Lower leg skin (tissue), 3 donors: ENCODE results near the gene UBN1.

Source experiments
- CTCF ChIP-seq, 3 donors: fragments of 450-650 bp; IDR thresholded peaks; one replicate each; pipeline ENCODE4 v1.5.1; 2016; ENCODE audit warnings: antibody characterized with exemption in 3 of 3, mild to moderate bottlenecking in 3 of 3, moderate library complexity in 2 of 3
- POLR2A ChIP-seq, 2 donors: fragments of 450-650 bp; IDR thresholded peaks; one replicate each; pipeline ENCODE4 v1.6.1; 2016 to 2017; ENCODE audit warnings: antibody characterized with exemption in 2 of 2, mild to moderate bottlenecking in 1 of 2, moderate library complexity in 1 of 2

- TF ChIP-seq CTCF (IDR thresholded peaks at IDR 0.05) (no peak), POLR2A (IDR thresholded peaks at IDR 0.05) (no peak)
Measured at GRCh38 chr16:4931381-4931780, 84.1 kb downstream of the UBN1 start.
